Caki2 (cell line): Measurements from ENCODE around the gene INPP5D. TPM values are rescaled to one million over a fixed set of nuclear protein-coding genes. Genes with fewer than 3 reads are reported as not detected.
"Not testable (repeated sequence)": the region's sequence is repeated elsewhere in the genome, so short reads cannot be mapped to it uniquely, and the experiment has no call there.

Experiments used
- DNase-seq: peaks from one replicate; pipeline ENCODE4 v3.0.0-alpha.2; 2015; ENCODE audit warnings: low read depth
- in situ Hi-C: cut with HindIII; loops from 2 replicates; pipeline ENCODE4 v1.10.0; 2016; ENCODE audit warnings: low sequenced_read_pairs, low pct_unique_long_range_greater_than_20kb, mixed read lengths
- total RNA-seq: library from RNA; depleted of rRNA; stranded (reverse); fragments of >200 nt; shearing (Covaris generic); gene quantifications from 2 replicates; pipeline ENCODE4 v1.2.3, GENCODE V29; 2014; ENCODE audit warnings: low replicate concordance

Gene INPP5D
- total RNA-seq, 1 experiment from 2014 or later: not detected

- DNase-seq: no peak
- in situ Hi-C loops: no loop called here
These were observed 114.0 kb downstream of the INPP5D start for GRCh38 chr2:233174137-233174536.

GRCh38 chr2:233178994-233179847, 119.1 kb downstream of the INPP5D start:
- DNase-seq: no peak
- in situ Hi-C loops: no loop called here

GRCh38 chr2:233179848-233180366, 119.8 kb downstream of the INPP5D start:
- no peak for DNase-seq
- in situ Hi-C loops: no loop called here

GRCh38 chr2:233183869-233184418, 123.8 kb downstream of the INPP5D start:
- no peak for DNase-seq
- in situ Hi-C loops: no loop called here

GRCh38 chr2:233184669-233185068, 124.5 kb downstream of the INPP5D start:
- in situ Hi-C loops: no loop called here
- DNase-seq: no peak

GRCh38 chr2:233185330-233185729, 125.2 kb downstream of the INPP5D start:
- DNase-seq: no peak
- in situ Hi-C loops: no loop called here

GRCh38 chr2:233185963-233186362, 125.8 kb downstream of the INPP5D start:
- DNase-seq: no peak
- in situ Hi-C loops: no loop called here

- in situ Hi-C loops: no loop called here
- no peak for DNase-seq
These were observed 126.7 kb downstream of the INPP5D start for GRCh38 chr2:233186851-233187250.

- DNase-seq: no peak
- in situ Hi-C loops: no loop called here
These were observed 128.9 kb downstream of the INPP5D start for GRCh38 chr2:233189025-233189424.

- DNase-seq, in situ Hi-C loops: not testable (repeated sequence)
These were observed 130.9 kb downstream of the INPP5D start for GRCh38 chr2:233191016-233191415.

- in situ Hi-C loops: no loop called here
- no peak for DNase-seq
These were observed 133.6 kb downstream of the INPP5D start for GRCh38 chr2:233193738-233194137.

- DNase-seq: no peak
- in situ Hi-C loops: no loop called here
These were observed 134.9 kb downstream of the INPP5D start for GRCh38 chr2:233195027-233195426.

GRCh38 chr2:233197022-233197421, 136.9 kb downstream of the INPP5D start:
- in situ Hi-C loops: no loop called here
- DNase-seq: no peak

GRCh38 chr2:233198026-233198425, 137.9 kb downstream of the INPP5D start:
- in situ Hi-C loops: no loop called here
- no peak for DNase-seq

- in situ Hi-C loops: no loop called here
- DNase-seq: no peak
These were observed 139.7 kb downstream of the INPP5D start for GRCh38 chr2:233199870-233200269.

GRCh38 chr2:233200790-233201189, 140.6 kb downstream of the INPP5D start:
- in situ Hi-C loops, DNase-seq: not testable (repeated sequence)

- in situ Hi-C loops: no loop called here
- DNase-seq: no peak
These were observed 141.3 kb downstream of the INPP5D start for GRCh38 chr2:233201258-233202013.

GRCh38 chr2:233202531-233202944, 142.4 kb downstream of the INPP5D start:
- in situ Hi-C loops: no loop called here
- no peak for DNase-seq

GRCh38 chr2:233203060-233203459, 142.9 kb downstream of the INPP5D start:
- in situ Hi-C loops: no loop called here

More at GRCh38 chr2:233203060-233203459, 142.9 kb downstream of the INPP5D start:
- DNase-seq: no peak
